GM12872 (cell line): ENCODE results near the gene UCHL3.

Experiments used
- CTCF ChIP-seq: IDR thresholded peaks from 3 replicates; pipeline ENCODE4 v1.5.1; 2011; ENCODE audit warnings: low read depth, mild to moderate bottlenecking, low read length, moderate library complexity; ENCODE audit not compliant: insufficient read depth

UCHL3 gene

GRCh38 chr13:75549262-75550158, at the start of gene UCHL3:
Gene UCHL3 (plus strand): TSS chr13:75549791. CDS start chr13:75549821, 30 bp downstream.
- TF ChIP-seq CTCF = peak; percentile 92

DNA sequence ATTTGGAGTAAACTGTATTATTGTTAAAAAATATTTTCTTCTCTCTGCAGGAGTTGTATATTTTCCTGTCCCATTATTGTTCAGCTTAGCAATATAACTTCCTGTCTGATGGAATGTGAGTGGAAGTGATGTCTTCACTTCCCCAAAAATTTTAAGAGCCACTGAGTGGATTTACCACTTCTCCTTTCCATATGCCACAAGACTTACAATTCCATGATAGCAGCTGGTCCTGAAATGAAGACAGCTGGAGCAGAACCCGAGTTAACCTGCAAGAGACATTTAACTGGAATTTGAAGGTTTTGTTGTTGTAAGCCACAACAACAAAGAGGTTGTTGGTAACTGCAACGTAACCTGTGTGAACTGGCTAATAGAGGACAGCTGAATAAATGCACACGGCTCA, 44.3 kb upstream of the UCHL3 start:
- no peak for TF ChIP-seq CTCF

GRCh38 chr13:75506018-75506417, 43.6 kb upstream of the UCHL3 start:
- no peak for TF ChIP-seq CTCF

DNA sequence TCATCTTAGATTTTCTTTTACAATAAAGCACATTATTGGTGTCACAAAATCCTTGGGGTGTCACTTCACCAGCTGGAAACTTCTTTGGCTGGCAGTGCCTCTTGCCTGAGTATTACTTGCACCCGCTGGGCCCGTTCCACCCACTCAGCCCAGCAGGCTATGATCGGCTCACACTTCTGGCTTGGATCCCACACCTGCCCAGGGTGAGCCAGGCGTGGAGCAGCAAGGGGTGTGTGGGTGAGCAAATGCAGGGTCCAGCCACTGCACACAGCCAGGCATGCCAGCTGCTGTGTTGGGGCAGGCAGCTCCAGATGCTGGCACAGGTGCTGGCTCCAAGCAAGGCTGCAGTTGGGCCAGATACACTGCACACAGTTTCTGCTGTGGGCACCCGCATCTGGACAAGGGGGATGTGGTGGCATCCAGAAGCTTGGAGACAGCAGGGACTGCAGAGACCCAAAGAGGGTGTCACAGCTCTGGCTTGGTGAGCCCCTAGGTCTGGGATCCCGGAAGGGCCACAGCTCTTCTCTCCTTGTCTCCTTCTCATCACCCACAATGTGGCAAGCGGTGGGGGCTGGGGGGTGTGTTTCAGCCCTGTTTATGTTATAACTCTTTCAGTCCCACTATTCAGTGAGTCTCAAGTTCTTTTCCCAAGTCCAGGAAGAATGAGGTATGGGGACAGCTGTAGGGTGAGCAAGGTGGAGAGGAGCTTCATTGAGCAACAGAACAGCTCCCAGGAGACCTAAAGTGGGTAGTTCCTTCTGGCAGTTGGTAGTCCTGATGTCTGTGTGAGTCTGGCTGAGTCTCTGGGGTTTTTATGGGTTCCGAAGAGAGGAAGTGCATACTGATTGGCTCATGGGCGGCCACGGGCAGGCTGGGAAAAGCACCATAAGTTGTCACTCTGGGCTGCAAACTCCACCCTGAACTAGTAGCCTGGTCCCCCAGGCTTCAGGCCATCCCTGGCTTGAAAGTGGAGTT, 42.3 kb upstream of the UCHL3 start:
- TF ChIP-seq CTCF = no peak

- no peak for TF ChIP-seq CTCF
Observed at GRCh38 chr13:75508002-75508548, 41.5 kb upstream of the UCHL3 start.

GRCh38 chr13:75511051-75511625, 38.5 kb upstream of the UCHL3 start:
- TF ChIP-seq CTCF = no peak
